GM18526 (cell line): ENCODE results near the gene CROCC2.

Source experiments
- POLR2A ChIP-seq: IDR thresholded peaks from 3 replicates; pipeline ENCODE4 v1.6.1; 2011; ENCODE audit not compliant: insufficient read length; ENCODE audit errors: extremely low read depth

The CROCC2 gene

DNA sequence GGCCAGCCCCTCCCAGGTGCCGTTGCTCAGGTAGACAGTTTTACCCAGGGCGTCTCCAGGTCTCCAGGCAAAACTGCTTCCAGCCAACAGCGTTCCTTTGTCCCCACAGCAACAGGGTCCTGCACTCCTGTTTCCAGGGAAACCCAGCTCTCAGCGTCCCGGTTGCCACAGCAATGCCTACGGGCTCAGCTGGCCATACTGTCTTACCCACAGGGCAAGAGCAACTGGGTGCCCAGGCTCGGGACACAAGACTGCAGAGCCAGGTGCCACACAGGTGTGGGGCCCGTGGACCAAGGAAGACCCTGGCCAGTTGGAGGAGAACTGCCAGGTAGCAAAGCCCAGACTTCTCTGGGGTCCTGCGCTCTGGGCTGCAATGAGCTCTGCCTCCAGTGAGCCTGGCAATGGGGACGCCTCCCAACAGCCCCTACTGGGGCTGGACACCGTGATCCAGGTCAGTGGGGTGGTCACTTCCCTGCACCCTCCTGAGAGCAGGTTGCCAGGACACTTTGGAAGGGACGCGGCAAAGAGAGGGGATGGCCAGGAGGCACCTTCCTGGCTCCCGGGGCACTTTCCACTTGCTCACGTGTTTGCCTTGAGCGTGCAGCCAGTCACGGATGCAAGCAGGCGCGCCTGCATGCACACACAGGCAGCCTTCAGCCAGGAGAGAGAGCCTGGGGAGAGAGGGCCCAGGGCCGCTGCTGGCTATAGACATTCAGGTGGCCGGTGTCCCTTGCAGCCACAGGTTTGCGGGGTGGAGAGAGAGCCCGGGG lies at the start of gene CROCC2:
TSS of gene CROCC2 (plus strand) at position 196 of the 770 bp plus-strand sequence. CDS start at position 374, 178 bp downstream.
- no peak for TF ChIP-seq POLR2A

DNA sequence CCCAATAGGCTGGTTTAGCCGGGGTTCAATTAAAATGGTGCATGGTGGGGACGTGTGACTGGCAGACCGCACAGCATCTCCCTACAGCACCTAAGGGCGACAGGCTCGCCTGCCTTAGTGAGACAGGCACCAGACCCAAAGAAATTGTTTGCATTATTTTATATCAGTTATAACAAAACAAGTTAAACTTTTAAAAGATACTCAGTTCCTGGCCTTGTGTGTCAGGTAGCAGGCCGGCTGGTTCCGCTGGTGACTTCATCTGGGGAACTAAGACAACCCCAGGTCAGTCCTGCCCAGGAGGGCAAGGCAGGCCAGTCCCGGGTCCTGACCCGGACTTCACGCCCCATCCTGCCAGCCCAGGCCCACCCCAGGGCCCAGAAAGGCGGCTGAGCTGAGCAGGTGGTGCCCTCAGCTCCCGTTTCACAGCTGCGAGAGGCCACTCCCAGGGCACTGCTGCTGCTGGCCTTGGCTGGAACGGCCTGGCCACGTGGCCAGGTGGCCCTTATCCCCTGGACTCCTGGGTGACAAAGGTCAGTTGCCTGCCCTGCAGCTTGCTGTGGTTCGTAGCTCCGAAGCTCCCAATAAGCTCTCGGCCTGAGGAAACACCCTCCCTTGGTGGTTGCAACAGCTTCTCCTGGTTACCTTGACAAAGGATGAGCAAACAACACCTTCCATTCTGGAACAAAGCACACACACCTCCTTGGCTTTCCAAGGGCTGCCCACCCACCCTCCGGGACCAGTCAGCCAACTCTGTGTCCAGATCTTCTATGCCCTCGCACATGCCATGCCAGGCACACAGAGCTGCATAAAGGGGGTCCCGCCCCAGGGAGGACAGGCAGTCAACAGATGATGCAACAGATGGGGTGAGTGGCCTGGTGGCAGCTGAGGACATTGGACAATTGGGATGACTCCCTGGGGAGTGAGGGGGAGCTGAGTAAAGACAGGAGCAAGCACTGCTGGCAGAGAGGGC lies 48.8 kb upstream of the CROCC2 start:
- TF ChIP-seq POLR2A, result no peak

DNA sequence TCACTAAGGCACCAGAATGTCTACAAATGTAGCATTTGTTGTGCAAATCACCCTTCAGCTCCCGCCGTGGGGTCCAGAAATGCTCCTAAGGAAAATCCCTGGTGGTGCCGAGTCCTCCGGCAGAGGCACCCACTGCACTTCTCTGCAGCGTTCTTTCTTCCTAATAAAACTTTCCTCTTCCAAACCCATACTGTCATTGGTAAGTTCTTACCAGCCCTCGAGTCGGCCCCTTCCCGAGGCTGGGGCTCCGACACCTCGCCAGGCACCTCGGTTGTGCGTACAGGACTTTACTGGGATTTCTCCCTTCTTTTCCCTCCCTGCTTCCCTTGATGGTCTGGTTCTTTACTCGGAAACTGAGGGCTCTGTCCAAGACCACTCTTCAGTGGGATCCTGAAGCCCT lies 47.8 kb upstream of the CROCC2 start:
- TF ChIP-seq POLR2A, result no peak

DNA sequence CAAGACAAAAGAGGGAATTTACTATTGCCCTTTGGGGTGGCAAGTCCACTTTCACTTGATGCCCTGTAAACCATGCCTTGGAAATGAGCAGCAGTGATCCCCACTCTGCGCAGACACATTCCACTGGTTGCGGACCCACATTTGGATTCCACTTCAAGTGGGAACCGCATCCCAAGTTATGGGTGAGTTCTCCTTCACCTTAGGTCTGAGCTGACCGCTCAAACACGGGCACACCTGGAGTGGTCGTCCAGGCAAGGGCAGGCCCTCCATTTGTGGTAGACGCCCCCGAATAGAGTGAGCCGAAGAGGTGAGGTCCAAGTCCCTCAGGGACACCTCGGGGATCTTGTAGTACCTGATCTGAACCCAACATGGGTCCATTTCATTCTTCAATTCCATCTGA lies 47.3 kb upstream of the CROCC2 start:
- no peak for TF ChIP-seq POLR2A

DNA sequence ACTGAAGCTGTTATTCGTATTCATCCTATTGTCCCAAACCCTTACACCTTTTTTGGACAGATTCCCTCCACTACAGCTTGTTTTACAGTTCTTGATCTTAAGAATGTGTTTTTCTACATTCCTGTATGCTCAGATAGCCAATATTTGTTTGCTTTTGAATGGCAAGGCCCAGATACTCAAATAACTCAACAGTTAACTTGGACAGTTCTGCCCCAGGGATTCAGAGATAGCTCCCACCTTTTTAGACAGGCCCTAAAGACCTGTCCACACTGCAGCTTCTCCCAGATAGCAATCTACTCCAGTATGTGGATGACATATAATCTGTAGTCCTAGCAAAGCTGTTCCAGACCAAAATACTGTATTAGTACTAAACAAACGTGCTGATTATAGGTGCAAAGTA lies 44.6 kb upstream of the CROCC2 start:
- no peak for TF ChIP-seq POLR2A

DNA sequence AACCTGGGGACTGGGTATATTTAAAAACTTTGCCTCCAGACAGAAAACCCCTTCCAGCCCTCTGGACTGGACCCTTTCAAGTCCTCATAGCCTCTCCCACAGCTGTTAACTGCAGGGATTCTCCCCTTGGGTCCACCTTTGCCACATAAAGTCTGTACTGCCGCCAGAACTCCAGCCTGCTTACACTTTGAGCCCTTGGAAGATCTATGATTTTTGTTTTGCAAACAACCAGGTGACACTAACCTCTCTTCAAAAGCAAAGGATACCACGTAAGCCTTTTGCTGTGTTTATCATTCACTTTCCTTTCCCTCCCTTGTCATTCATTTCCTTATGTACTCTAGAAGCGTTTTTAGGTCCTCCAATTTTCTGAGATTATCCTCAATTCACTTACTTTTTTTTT lies 41.7 kb upstream of the CROCC2 start:
- no peak for TF ChIP-seq POLR2A

DNA sequence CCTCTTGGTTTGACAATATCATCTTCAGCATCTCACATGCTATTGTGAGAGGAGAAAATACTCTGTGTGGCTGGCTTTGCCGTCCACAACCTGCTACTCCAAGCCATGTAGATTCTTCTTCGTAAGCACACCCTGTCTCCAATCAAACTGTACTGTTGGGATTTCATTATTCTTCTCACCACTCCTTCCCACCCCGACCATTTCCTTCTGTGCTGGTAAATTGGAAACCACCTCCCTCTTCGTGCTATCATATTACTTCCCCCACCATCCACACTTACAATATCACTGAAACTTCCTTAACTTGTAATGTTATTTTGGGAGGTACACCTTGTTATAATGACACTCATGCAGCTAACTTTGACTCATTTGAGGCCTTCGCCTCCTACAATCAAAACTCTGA lies 40.7 kb upstream of the CROCC2 start:
- TF ChIP-seq POLR2A, result no peak

DNA sequence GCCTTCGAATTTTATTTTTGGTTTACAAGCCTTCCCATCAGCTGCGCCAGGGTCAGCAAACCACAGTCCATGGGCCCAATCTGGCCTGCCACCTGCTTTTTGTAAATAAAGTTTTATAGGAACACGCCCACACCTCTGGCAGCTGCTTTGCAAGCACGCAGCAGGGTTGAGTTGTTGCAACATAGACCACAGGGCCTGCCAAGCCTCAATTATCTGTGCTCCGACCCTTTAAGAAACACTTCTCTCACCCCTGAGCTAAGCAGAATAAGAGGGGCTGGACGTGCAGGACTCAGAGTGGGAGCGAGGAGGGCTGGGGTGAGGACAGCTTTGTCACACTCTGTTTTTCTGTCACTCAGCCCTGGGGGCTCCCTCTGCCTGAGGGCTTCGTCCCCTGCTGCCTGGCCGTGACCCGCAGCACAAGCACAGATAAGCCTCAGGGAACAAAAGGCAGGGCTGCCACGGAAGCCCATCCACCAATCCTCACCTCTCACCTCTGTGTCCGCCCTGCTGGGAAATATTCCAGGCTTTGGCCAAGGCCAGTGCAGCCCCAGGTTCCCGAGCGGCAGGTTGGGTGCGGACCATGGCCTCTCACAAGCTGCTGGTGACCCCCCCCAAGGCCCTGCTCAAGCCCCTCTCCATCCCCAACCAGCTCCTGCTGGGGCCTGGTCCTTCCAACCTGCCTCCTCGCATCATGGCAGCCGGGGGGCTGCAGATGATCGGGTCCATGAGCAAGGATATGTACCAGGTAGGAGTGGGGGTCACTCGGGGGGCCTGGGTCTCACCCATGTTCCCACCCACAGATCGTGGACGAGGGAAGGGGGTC lies 37.6 kb upstream of the CROCC2 start, which contains the start of gene AGXT:
TSS of gene AGXT (plus strand) at position 539 of the 823 bp plus-strand sequence. CDS start at position 581, 42 bp downstream.
- no peak for TF ChIP-seq POLR2A

DNA sequence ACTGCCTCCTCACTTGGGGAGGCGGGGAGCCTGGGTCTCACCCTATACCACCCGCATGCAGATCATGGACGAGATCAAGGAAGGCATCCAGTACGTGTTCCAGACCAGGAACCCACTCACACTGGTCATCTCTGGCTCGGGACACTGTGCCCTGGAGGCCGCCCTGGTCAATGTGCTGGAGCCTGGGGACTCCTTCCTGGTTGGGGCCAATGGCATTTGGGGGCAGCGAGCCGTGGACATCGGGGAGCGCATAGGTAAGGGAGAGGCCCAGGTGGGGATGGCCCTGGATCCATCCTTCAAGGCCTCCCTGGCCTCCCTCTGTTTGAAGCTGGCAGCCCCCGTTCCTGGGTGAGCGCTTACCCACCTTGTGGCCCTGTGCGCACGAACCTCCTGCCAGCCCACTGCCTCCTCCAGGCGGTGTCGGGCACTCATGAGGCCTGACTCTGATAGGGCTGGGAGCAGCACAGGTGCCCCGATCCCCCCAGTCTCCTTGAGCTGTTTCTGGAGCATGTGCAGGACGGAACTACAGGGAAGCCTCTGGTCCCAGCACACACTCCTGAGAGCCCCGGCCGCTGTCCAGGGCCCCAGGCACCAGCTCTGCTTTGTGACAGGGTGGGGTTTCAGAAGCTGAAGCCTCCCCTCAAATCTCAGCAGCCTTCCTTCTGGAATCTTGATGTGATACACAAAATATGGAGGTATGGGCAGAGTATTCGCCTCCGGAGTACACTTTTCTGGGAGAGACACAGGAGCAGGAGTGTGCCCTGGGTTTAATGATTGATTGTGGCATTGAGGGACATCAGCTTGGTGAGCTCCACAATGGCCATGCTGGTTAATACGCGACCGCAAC lies 36.8 kb upstream of the CROCC2 start:
- TF ChIP-seq POLR2A, result no peak

DNA sequence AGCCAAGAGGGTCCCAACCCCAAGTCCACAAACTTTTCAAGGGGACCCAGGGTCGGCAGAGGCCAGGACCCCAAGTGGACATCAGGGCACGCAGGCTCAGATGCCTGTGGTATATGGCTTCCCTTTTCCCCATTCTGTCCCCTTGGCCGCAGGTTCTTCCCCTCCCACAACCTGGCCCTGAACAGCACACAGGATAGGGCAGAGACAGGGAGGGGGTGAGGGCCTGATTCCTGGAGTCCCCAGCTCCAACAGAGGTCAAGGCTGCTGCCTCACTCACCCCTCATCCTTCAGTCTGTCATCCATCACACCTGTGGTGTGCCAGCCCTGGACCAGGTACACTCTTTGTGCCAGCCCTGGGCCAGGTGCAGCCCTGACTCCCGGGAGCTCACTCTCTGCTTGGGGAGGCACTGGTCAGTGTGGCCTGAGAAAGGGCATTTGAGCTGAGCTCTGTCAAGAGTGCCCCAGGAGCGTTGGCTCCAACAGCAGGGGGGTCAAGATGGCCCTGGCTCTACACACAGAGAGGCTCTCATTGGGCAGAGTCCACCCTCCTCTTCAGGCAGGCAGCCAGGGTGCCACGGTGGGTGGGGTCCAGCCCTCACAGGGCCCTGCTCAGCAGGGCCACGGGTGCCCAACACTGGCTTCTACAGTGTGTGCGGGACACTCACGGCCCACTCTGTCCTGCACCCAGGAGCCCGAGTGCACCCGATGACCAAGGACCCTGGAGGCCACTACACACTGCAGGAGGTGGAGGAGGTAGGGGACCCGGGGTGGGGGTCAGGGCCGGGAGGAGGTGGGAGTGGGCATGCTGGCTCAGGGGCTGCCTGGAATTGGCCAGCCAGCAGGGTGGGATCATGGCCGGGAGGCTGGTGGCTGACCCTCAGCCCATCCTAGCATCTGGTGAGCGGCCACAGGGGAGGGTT lies 35.9 kb upstream of the CROCC2 start:
- no peak for TF ChIP-seq POLR2A

DNA sequence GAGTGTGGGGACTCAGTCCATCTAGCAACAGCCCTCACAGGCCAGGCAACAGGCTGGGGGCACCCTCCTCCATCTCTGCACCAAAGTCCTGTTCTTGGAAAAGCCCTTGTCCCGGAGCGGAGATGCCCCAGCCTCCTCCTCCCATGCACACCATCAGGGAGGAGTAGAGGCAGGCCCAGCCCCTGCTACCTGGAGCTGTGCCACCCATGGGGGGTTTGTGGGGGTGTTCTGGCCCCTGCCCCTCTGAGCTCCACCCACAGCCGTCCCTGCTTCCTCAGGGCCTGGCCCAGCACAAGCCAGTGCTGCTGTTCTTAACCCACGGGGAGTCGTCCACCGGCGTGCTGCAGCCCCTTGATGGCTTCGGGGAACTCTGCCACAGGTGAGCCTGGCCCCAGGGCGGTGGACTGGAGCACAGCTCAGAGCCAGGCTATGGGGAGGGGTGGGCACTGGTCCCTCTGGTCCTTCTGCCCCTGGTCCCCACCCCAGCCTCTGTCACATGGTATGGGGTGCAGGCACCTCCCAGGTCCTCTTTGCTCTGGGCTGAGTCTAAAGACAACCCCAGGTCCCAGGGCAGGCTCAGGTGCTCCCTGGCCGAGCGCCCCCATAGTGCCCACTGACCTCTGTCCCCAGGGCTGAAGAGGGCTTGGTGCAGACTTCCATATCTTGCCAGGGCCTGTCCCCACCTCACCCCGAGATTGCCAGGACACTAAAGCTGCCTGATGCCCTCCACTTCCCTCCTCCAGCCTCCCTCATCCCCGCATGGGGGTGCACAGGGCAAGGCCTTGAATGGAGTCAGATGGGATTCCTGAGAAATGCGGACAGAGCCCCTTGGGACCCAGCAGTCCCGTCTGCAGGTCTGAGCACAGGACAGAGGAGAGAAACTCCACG lies 34.8 kb upstream of the CROCC2 start:
- no peak for TF ChIP-seq POLR2A
